NCI-H2081 treated with DMSO at 0.1 percent for 48 hours (cell line): ENCODE measurements around the gene NCOA7.

Experiments used
- DNase-seq: peaks from one replicate; lab custom pipeline; 2025; lab: John Stamatoyannopoulos, UW

The NCOA7 gene

DNA sequence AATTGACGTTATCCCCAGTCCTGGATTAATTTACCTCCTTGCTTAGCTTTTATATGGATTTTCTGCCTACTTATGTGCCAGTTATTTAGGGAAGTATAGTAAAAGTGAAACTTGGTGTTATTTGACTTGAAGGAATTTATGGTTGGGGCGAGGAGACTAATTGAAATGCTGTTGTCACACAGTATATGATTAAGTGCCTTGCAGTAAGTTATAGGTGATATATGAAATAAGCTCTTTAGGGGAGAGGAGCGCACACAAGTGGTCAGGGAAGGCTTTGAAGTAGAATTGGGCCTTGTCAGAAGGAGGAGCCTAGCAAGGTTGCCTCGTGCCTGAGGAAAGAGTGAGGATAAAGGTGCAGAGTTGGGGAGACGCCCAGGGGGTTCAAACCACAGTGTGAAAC is 20.5 kb downstream of the NCOA7 start:
- DNase-seq = no peak

- DNase-seq = no peak
Measured at GRCh38 chr6:125812394-125813292, 21.9 kb downstream of the NCOA7 start.

- no peak for DNase-seq
Measured at GRCh38 chr6:125814481-125814880, 23.7 kb downstream of the NCOA7 start.

GRCh38 chr6:125815080-125815910 is 24.5 kb downstream of the NCOA7 start:
- DNase-seq = no peak

DNA sequence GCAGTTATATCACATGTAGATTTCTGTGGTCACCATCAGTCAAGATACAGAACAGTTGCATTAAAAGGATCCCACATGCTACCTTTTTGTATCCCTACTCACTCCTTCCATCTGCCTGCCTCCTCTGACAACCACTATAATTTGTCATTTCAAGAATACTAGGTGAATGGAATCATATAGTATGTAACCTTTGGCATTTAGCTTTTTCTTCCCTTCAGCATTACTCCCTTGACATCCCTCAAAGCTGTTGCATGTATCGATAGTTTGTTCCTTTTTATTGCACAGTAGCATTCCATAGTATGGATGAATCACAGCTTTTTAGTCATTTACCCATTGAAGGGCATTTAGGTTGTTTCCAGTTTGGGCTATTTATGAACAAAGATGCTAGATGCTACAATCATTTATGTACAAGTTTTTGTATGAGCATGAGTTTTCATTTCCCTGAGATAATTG is 26.1 kb downstream of the NCOA7 start:
- DNase-seq = no peak

DNA sequence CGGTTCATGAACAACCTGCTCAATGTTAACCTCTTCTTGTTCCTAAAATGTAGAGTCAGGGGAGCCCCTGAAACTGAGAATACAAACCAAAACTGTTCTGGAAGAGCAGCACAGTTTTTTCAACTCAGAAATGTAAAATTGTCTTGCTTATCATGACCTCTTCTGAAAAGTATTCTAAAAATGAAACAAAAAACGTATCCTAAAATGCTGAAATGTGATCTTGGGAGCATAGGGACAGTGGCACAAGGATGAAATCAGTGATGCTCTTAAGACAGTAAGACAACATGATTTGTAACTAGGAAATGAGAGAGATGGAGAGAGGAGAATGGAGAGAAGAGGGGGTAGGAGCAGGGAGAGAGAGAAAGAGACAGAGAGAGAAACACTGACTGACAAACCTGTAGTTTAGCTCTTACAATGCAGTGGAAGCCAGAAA is 27.5 kb downstream of the NCOA7 start:
- no peak for DNase-seq

- DNase-seq = no peak
Measured at GRCh38 chr6:125818772-125819260, 28.1 kb downstream of the NCOA7 start.

GRCh38 chr6:125819535-125820326 is 29.0 kb downstream of the NCOA7 start:
- no peak for DNase-seq

GRCh38 chr6:125821825-125822281 is 31.1 kb downstream of the NCOA7 start:
- DNase-seq = no peak

- DNase-seq = no peak
Measured at GRCh38 chr6:125823180-125823579, 32.4 kb downstream of the NCOA7 start.

GRCh38 chr6:125824946-125825771 is 34.4 kb downstream of the NCOA7 start:
- DNase-seq = no peak

DNA sequence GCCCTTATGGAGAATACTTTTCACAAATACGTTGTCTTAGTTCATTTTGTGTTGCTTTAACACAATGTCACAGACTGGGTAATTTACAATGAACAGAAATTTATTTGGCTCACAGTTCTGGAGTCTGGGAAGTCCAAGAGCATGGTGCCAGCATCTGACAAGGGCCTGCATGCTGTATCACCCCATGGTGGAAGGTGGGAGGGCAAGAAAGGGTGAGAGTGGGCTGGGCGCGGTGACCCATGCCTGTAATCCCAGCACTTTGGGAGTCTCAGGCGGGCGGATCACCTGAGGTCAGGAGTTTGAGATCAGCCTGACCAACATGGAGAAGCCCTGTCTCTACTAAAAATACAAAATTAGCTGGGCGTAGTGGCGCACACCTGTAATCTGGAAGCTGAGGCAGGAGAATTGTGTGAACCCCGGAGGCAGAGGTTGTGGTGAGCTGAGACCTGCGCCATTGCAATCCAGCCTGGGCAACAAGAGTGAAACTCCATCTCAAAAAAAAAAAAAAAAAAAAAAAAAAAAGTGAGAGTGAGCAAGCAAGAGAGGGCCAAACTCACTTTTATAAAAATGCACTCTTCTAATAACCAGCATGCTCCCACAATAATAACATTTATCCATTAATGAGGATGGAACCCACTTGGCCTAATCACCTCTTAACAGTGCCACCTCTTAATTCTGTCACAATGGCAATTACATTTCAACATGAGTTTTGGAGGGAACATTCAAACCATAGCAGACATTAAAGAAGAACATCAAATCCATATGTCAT is 36.1 kb downstream of the NCOA7 start:
- DNase-seq = no peak

DNA sequence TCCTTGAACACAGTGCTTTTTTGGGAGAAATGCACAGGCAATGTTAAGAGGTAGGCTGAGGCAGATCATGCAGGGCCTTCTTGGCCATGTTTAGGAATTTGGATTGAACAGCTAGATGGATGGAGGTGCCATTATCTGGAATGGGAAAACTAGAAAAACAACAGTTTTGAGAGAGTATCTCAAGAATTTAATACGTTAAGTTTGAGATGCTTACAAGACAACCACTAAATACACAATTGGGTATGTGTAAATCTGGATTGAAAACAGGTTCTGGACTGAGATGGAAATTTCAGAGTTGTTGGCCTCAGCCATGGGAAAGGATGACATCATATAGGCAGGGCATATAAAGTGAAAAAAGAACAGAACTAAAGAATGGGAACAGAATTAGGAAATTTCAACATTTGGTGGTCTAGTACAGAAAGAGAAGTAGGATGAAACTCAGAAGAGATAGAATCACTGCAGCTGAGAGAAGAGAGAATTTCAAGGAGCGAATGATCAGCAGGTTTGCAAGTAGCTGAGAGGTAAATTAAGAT is 37.1 kb downstream of the NCOA7 start:
- DNase-seq = no peak

- no peak for DNase-seq
Measured at GRCh38 chr6:125828476-125829039, 37.8 kb downstream of the NCOA7 start.

DNA sequence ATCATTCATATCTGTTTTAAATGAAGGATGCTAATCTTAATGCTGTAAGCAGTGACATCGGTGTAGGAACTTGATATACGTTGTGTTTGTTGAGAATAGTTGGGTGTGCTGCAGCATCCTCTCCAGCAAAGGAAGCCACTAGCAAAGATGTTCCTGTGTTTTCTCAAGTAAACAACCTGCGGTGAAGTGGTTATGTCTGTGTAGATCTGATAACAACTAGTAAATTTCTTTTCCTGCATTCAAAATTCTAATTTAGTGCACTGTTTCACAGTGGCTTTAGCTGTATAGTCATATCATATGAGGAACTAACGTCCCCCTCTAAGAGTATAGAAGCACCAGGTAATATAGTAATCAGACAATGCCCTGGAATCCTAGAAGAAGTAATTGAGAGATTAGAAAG is 38.7 kb downstream of the NCOA7 start:
- no peak for DNase-seq

DNA sequence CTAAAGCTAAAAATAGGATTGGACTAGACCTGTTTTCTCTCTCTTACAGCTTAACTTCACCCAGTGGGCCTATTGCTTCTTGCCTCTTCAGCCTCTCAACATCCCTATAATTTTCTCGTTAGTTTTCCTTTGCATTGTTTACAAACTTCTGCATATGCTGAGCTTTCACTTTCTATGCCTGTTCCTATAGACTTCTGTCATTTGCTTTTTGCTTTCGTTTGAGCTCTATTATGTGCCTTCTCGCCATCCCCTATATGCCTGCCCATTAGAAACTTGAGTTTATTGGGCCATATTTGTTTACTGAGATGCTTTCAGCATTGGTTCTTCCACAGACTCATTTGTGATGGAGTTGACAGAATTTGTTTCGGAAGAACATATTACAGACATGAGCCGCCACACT is 40.9 kb downstream of the NCOA7 start:
- no peak for DNase-seq

DNA sequence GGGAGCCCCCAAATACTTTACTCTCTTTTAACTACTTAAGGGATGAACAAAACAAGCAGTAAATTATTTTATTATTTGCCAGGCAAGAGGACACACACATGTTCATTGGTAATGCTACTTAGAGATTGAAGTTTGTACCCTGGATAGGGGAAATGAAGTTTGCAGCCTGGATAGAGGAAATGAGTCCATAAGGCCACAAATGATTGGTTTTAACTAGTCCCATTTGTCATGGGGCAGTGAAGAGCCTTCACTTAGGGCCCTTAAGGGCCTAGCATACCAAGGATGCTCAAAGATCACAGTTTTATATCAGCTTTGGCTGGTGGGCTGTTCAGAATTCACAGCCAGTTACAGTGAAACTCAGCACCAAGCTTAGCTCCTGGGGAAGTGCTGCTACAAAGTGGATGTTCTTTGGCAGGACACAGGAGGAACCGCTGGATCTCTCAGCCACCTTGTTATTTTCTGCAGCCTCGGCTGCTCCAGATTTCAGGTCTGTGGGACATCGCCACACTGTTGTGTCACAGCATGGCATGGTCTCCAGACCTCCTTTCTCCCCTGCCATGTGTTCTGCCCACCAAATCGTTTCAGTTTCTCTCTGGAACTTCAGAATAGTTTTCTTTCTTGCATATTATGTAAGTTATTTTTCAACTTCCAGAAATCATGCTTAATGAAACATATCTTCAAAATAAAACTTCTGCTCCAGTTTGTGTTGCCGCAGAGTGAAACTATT is 41.8 kb downstream of the NCOA7 start:
- DNase-seq = no peak

- no peak for DNase-seq
Measured at GRCh38 chr6:125834348-125834747, 43.6 kb downstream of the NCOA7 start.

- DNase-seq = no peak
Measured at GRCh38 chr6:125835221-125835744, 44.5 kb downstream of the NCOA7 start.
